A673 (cell line): ENCODE data around the gene RASGRP2. TPM values are rescaled to one million over a fixed set of nuclear protein-coding genes. Genes with fewer than 3 reads are reported as not detected.

Source experiments
- BruUV-seq: library from RNA; stranded (reverse); fragments of 400-500 nt; replicated peaks from 2 replicates; lab custom pipeline; 2021; lab: Mats Ljungman, UMichigan
- CTCF ChIA-PET: fragments of 300-600 bp; sonication (Branson Sonifier 250); formaldehyde crosslinking; loops from one replicate; lab custom pipeline; 2022; ENCODE audit warnings: antibody characterized with exemption; lab: Charles Lee
- POLR2A ChIA-PET: fragments of 300-600 bp; sonication (Branson Sonifier 250); formaldehyde crosslinking; loops from one replicate; lab custom pipeline; 2022; ENCODE audit warnings: antibody characterized with exemption; ENCODE audit not compliant: low non-redundant PET; lab: Charles Lee
- DNase-seq: peaks from one replicate; pipeline ENCODE4 v3.0.0-alpha.2; 2015; ENCODE audit warnings: low spot score
- H3K27ac ChIP-seq: fragments of 200-600 bp; sonication (generic); 2 replicates; pipeline ENCODE4 v1.5.1; 2016; ENCODE audit warnings: mixed run types, low read depth, mild to moderate bottlenecking, mixed read lengths, antibody characterized with exemption, low read length; ENCODE audit not compliant: poor library complexity, severe bottlenecking
- H3K27me3 ChIP-seq: fragments of 200-600 bp; sonication (generic); replicated peaks from 2 replicates; pipeline ENCODE4 v1.6.1; 2017; ENCODE audit warnings: mixed run types, low read depth, mild to moderate bottlenecking, mixed read lengths, antibody characterized with exemption, low read length; ENCODE audit not compliant: insufficient read depth, poor library complexity
- H3K36me3 ChIP-seq: fragments of 200-600 bp; sonication (generic); 2 replicates; pipeline ENCODE4 v1.6.1; 2016; ENCODE audit warnings: mixed run types, mild to moderate bottlenecking, mixed read lengths, antibody characterized with exemption, low read length; ENCODE audit not compliant: insufficient read depth, poor library complexity, severe bottlenecking
- H3K4me1 ChIP-seq: fragments of 200-600 bp; sonication (generic); 2 replicates; pipeline ENCODE4 v1.6.1; 2017; ENCODE audit warnings: mixed run types, mild to moderate bottlenecking, mixed read lengths, antibody characterized with exemption, low read length; ENCODE audit not compliant: insufficient read depth, poor library complexity, severe bottlenecking
- H3K4me3 ChIP-seq: fragments of 200-600 bp; sonication (generic); 2 replicates; pipeline ENCODE4 v1.5.1; 2016; ENCODE audit warnings: low read depth, mixed run types, mild to moderate bottlenecking, mixed read lengths, low read length; ENCODE audit not compliant: poor library complexity, severe bottlenecking
- H3K9me3 ChIP-seq: fragments of 200-600 bp; sonication (generic); 2 replicates; pipeline ENCODE4 v1.6.1; 2016; ENCODE audit warnings: mixed run types, low read depth, mild to moderate bottlenecking, mixed read lengths, antibody characterized with exemption, low read length; ENCODE audit not compliant: poor library complexity, severe bottlenecking
- EZH2 ChIP-seq: fragments of 200-600 bp; sonication (generic); IDR thresholded peaks from 2 replicates; pipeline ENCODE4 v1.6.1; 2017; ENCODE audit warnings: borderline replicate concordance, low read depth, mild to moderate bottlenecking, mixed read lengths, antibody characterized with exemption, low read length; ENCODE audit not compliant: poor library complexity, severe bottlenecking
- intact Hi-C: fragments of 100-400 bp; cut with micrococcal nuclease; formaldehyde crosslinking; loops from one replicate; pipeline ENCODE4 v1.10.0; 2022; ENCODE audit not compliant: unreplicated experiment
- total RNA-seq: library from RNA; stranded (reverse); gene quantifications from 2 replicates; pipeline ENCODE4 v1.2.3, GENCODE V29; 2021
- TF ChIP-seq, protein P1 (sequence below): fragments of 300-800, 200-600 bp; sonication (generic); conservative IDR thresholded peaks from 2 replicates; pipeline ENCODE4 v1.5.1; 2017; ENCODE audit warnings: low read depth, mild to moderate bottlenecking, antibody characterized with exemption, low read length, moderate library complexity, mixed read lengths

The RASGRP2 gene
- total RNA-seq, 1 experiment from 2014 or later: 2.0 TPM

DNA sequence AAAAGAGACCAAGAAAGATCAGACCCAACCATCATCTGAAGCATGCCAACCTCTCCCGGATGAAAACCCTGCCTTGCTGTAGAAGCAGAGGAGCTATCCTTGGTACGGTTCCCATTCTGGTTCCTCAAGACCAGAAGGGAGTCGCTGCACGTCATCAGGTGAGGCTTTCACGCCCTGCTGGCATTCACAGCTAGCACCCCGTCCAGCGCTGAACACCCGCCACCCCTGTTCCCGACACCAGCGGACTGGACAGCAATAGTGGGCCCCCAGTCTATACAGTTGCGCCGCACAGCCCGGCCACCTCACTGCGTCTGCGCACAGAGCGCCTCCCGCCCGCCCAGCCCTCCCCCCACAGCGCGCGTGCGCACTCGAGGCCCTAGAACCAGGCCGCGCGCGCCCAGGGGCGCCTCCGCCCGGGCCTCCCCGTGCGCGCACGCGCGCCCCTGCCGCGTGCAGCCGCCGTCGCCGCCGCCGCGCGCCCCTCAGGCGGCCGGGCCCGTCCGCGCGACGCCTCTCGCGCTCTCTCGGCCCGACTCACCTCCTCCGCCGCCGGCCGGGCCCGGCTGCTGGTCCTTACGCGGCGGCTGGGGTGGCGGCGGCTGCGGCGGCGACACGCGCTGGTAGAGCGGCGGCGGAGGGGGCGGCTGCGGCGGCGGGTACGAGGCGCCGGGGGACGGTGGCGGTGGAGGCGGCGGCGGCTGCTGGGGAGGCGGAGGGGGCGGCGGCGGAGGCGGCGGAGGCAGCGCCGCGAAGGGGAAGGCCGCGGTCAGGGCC, 33.7 kb upstream of the RASGRP2 start:
- no peaks in the 10 kb centered on the region for H3K27me3 ChIP-seq
- intact Hi-C loops: loop anchor here (2.0 to 5.0 kb wide), 2 partner anchors 67 to 1080 kb away; partner anchors contain the start of genes CDC42BPG and CFL1
- POLR2A ChIA-PET: no interaction called here
- H3K27ac ChIP-seq: peak overlapping the region; percentile 99
- peaks cover 30% of the 10 kb centered on the region for H3K4me1 ChIP-seq
- peak overlapping the region; percentile 80 for H3K4me3 ChIP-seq
- CTCF ChIA-PET: interaction anchor here (0.5 to 0.6 kb wide), 2 partner anchors 117 to 135 kb away, joined by 4 to 10 read pairs; no protein-coding TSS in a partner anchor
- BruUV-seq: no TSS peak
- peak; percentile 94 for DNase-seq
- H3K9me3 ChIP-seq: no peaks in the 10 kb centered on the region
- TF ChIP-seq, protein P1, sequence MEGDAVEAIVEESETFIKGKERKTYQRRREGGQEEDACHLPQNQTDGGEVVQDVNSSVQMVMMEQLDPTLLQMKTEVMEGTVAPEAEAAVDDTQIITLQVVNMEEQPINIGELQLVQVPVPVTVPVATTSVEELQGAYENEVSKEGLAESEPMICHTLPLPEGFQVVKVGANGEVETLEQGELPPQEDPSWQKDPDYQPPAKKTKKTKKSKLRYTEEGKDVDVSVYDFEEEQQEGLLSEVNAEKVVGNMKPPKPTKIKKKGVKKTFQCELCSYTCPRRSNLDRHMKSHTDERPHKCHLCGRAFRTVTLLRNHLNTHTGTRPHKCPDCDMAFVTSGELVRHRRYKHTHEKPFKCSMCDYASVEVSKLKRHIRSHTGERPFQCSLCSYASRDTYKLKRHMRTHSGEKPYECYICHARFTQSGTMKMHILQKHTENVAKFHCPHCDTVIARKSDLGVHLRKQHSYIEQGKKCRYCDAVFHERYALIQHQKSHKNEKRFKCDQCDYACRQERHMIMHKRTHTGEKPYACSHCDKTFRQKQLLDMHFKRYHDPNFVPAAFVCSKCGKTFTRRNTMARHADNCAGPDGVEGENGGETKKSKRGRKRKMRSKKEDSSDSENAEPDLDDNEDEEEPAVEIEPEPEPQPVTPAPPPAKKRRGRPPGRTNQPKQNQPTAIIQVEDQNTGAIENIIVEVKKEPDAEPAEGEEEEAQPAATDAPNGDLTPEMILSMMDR: no peak
- no peak for TF ChIP-seq EZH2
- H3K36me3 ChIP-seq: peaks cover 49% of the 10 kb centered on the region

DNA sequence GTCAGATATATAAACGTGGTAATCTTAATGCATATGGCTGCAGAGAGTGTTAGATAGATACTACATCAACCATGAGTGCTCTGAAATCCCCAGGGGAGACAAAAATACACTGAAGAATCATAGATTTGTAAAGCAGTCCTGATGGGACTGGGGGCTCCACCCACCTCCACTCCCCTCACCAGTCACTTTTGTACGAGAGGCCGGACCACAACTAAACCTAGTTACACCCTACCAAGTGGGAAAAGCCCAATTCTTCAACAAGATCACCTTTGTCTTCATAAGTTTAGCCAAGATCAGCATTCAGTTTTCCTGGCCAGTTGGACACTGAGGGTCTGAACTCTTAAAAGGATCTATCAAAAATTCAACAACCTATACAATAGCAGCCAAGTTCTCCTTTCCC, 32.9 kb upstream of the RASGRP2 start:
- no peaks in the 10 kb centered on the region for H3K9me3 ChIP-seq
- peaks cover 35% of the 10 kb centered on the region for H3K4me1 ChIP-seq
- peak overlapping the region; percentile 80 for H3K4me3 ChIP-seq
- TSS peak; percentile 31 for BruUV-seq
- peak overlapping the region; percentile 21 for H3K27ac ChIP-seq
- DNase-seq: no peak
- no peaks in the 10 kb centered on the region for H3K27me3 ChIP-seq
- intact Hi-C loops: loop anchor here (5.0 kb wide), 1 partner anchor 1080 kb away; the partner anchor contains the start of gene CFL1
- ChIA-PET CTCF (interaction anchor here (0.5 to 0.6 kb wide), 2 partner anchors 116 to 134 kb away, joined by 4 to 10 read pairs; no protein-coding TSS in a partner anchor), POLR2A (no interaction called here)
- TF ChIP-seq, protein P1: no peak
- no peak for TF ChIP-seq EZH2
- peaks cover 57% of the 10 kb centered on the region for H3K36me3 ChIP-seq

DNA sequence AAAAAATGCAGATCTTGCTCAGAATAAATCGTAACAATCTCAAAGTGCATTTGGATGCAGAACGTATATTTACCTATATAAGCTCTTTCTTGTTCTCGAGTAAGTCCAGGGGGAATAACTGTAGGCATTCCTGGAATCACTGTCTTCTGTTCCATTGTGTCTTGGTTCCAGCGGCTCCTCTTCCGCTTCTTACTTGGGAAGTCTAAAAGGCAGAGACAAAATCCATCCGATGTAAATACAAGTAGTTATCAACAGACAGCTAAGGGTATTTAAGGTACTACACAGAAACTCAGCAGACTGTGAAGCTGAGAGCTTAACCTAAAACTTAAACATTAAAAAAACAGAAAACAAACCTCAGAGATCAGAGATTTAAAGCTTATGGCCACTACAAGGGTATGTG, 32.5 kb upstream of the RASGRP2 start:
- intact Hi-C loops: loop anchor here (5.0 kb wide), 1 partner anchor 1081 kb away; the partner anchor contains the start of gene CFL1
- H3K36me3 ChIP-seq: peaks cover 61% of the 10 kb centered on the region
- CTCF ChIA-PET: no interaction called here
- POLR2A ChIA-PET: interaction anchor here (0.5 kb wide), 2 partner anchors 19 to 43 kb away, joined by 3 to 7 read pairs; no protein-coding TSS in a partner anchor
- no peak for DNase-seq
- H3K27me3 ChIP-seq: no peaks in the 10 kb centered on the region
- BruUV-seq: no TSS peak
- peak overlapping the region; percentile 21 for H3K27ac ChIP-seq
- TF ChIP-seq, protein P1: no peak
- TF ChIP-seq EZH2: no peak
- H3K9me3 ChIP-seq: no peaks in the 10 kb centered on the region
- H3K4me1 ChIP-seq: peaks cover 35% of the 10 kb centered on the region
- peak overlapping the region; percentile 80 for H3K4me3 ChIP-seq
